Measurements from ENCODE around the gene HSPBAP1.

HSPBAP1 gene

GRCh38 chr3:122705379-122705778, 88.3 kb downstream of the HSPBAP1 start:
- DNase-seq: no peak
- Histone ChIP-seq H3K4me1 (no peaks in the 10 kb centered on the region), H3K4me3 (ENCODE audit: low read depth, low read length) (no peak overlapping the region), H3K9me3 (no peaks in the 10 kb centered on the region), H3K36me3 (no peaks in the 10 kb centered on the region), H3K27me3 (no peaks in the 10 kb centered on the region)
- TF ChIP-seq CTCF (IDR thresholded peaks at IDR 0.05; ENCODE audit: low read depth, low read length): no peak

GRCh38 chr3:122700193-122700592, 93.4 kb downstream of the HSPBAP1 start:
- no peak for DNase-seq
- Histone ChIP-seq H3K4me3 (ENCODE audit: low read depth, low read length) (no peak overlapping the region), H3K4me1 (no peaks in the 10 kb centered on the region), H3K9me3 (no peaks in the 10 kb centered on the region), H3K36me3 (no peaks in the 10 kb centered on the region), H3K27me3 (no peaks in the 10 kb centered on the region; the same call in 1 of the 2 replicates)
- TF ChIP-seq CTCF (IDR thresholded peaks at IDR 0.05; ENCODE audit: low read depth, low read length): no peak

GRCh38 chr3:122697952-122698620, 95.5 kb downstream of the HSPBAP1 start:
- no peak for DNase-seq
- Histone ChIP-seq H3K36me3 (no peaks in the 10 kb centered on the region), H3K4me3 (ENCODE audit: low read depth, low read length) (no peak overlapping the region), H3K4me1 (no peaks in the 10 kb centered on the region), H3K9me3 (no peaks in the 10 kb centered on the region), H3K27me3 (no peaks in the 10 kb centered on the region; the same call in 1 of the 2 replicates)
- no peak for TF ChIP-seq CTCF (IDR thresholded peaks at IDR 0.05; ENCODE audit: low read depth, low read length)

GRCh38 chr3:122695927-122696561, 97.6 kb downstream of the HSPBAP1 start:
- Histone ChIP-seq H3K27me3 (no peaks in the 10 kb centered on the region; the same call in 1 of the 2 replicates), H3K36me3 (no peaks in the 10 kb centered on the region; the same call in 1 of the 2 replicates), H3K4me3 (ENCODE audit: low read depth, low read length) (no peak overlapping the region), H3K4me1 (no peaks in the 10 kb centered on the region), H3K9me3 (no peaks in the 10 kb centered on the region)
- DNase-seq: no peak
- TF ChIP-seq CTCF (IDR thresholded peaks at IDR 0.05; ENCODE audit: low read depth, low read length): no peak

- DNase-seq: no peak
- H3K27me3 ChIP-seq: no peaks in the 10 kb centered on the region; the same call in 1 of the 2 replicates
- H3K36me3 ChIP-seq: no peaks in the 10 kb centered on the region; the same call in 1 of the 2 replicates
- H3K4me3 ChIP-seq (ENCODE audit: low read depth, low read length): no peak overlapping the region
- peaks cover under 1% of the 10 kb centered on the region for H3K4me1 ChIP-seq
- H3K9me3 ChIP-seq: no peaks in the 10 kb centered on the region
- no peak for TF ChIP-seq CTCF (IDR thresholded peaks at IDR 0.05; ENCODE audit: low read depth, low read length)
These were observed 98.7 kb downstream of the HSPBAP1 start for GRCh38 chr3:122694966-122695365.

GRCh38 chr3:122692674-122693073, 101.0 kb downstream of the HSPBAP1 start:
- no peaks in the 10 kb centered on the region; the same call in 1 of the 2 replicates for H3K36me3 ChIP-seq
- peaks cover 4% of the 10 kb centered on the region for H3K4me1 ChIP-seq
- no peak overlapping the region for H3K4me3 ChIP-seq (ENCODE audit: low read depth, low read length)
- no peaks in the 10 kb centered on the region; the same call in 1 of the 2 replicates for H3K27me3 ChIP-seq
- no peak for TF ChIP-seq CTCF (IDR thresholded peaks at IDR 0.05; ENCODE audit: low read depth, low read length)
- no peaks in the 10 kb centered on the region for H3K9me3 ChIP-seq
- no peak for DNase-seq

All from BE2C (cell line).